NB4 (cell line): ENCODE results near the gene TNRC6A.

Experiments used
- POLR2A ChIP-seq: IDR thresholded peaks from 2 replicates; pipeline ENCODE4 v1.6.1; 2011; ENCODE audit warnings: mild to moderate bottlenecking; ENCODE audit not compliant: insufficient read length; ENCODE audit errors: extremely low read depth
- TF ChIP-seq, protein P1 (sequence below): IDR thresholded peaks from one replicate; pipeline ENCODE4 v1.5.1; 2012; ENCODE audit warnings: low read depth, low read length

DNA sequence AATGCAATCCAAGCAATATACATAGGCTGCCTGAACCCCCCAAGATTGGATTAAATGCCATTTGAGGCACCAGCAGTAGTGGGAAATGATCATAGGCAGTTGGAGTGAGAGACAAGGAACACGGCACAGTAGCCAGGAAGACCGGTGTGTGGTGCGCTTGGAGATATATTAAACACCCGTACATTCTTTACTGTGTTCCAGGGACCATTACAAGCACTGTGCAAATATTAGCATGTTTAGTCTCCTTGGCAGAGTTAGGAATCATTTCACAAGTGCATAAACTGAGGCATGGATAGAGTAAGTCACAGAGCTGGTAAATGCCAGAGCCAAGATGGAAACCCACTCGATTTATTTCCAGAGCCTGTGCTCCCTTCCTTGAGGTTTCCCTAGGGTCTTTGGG lies 31.1 kb upstream of the TNRC6A start:
- TF ChIP-seq, protein P1, sequence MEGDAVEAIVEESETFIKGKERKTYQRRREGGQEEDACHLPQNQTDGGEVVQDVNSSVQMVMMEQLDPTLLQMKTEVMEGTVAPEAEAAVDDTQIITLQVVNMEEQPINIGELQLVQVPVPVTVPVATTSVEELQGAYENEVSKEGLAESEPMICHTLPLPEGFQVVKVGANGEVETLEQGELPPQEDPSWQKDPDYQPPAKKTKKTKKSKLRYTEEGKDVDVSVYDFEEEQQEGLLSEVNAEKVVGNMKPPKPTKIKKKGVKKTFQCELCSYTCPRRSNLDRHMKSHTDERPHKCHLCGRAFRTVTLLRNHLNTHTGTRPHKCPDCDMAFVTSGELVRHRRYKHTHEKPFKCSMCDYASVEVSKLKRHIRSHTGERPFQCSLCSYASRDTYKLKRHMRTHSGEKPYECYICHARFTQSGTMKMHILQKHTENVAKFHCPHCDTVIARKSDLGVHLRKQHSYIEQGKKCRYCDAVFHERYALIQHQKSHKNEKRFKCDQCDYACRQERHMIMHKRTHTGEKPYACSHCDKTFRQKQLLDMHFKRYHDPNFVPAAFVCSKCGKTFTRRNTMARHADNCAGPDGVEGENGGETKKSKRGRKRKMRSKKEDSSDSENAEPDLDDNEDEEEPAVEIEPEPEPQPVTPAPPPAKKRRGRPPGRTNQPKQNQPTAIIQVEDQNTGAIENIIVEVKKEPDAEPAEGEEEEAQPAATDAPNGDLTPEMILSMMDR: no peak
- no peak for TF ChIP-seq POLR2A
